Activated T-helper 2 cell treated with anti-CD3 and anti-CD28 coated beads, Interferon-gamma antibody, Interleukin-2, Interleukin-4, amounts not matched to agents 10 μg/mL and 5 μg/mL and 100 μg/mL, durations not matched to agents 14 hours and 24 hours and 36 hours (primary cell): ENCODE results near the gene SH3BP5L. TPM values are rescaled to one million over a fixed set of nuclear protein-coding genes. Genes with fewer than 3 reads are reported as not detected.

Source experiments
- DNase-seq: peaks from one replicate; pipeline ENCODE4 v3.0.0; 2021; ENCODE audit warnings: low spot score
- H3K27ac Mint-ChIP-seq: one replicate; pipeline ENCODE4 v1.8.0; 2021; ENCODE audit warnings: mixed read lengths
- H3K27me3 Mint-ChIP-seq: one replicate; pipeline ENCODE4 v1.8.0; 2021; ENCODE audit warnings: low read depth, mixed read lengths
- H3K36me3 Mint-ChIP-seq: one replicate; pipeline ENCODE4 v1.8.0; 2021; ENCODE audit warnings: low read depth, mixed read lengths
- H3K4me1 Mint-ChIP-seq: one replicate; pipeline ENCODE4 v1.8.0; 2021; ENCODE audit warnings: low read depth, mixed read lengths
- H3K4me3 Mint-ChIP-seq: one replicate; pipeline ENCODE4 v1.8.0; 2021; ENCODE audit warnings: low read depth, mild to moderate bottlenecking, moderate library complexity, mixed read lengths
- H3K9me3 Mint-ChIP-seq: one replicate; pipeline ENCODE4 v1.8.0; 2021; ENCODE audit warnings: mixed read lengths
- intact Hi-C: fragments of 100-400 bp; cut with micrococcal nuclease; formaldehyde crosslinking; loops from one replicate; pipeline ENCODE4 v1.15.1; 2023
- total RNA-seq: library from RNA; stranded (reverse); gene quantifications from 2 replicates; pipeline ENCODE4 v1.2.3, GENCODE V29; 2022

SH3BP5L gene
- total RNA-seq, 1 donor from 2014 or later = 27.1 TPM

GRCh38 chr1:248820041-248820585, 5.6 kb downstream of the SH3BP5L start:
- no peak overlapping the region for H3K4me3 Mint-ChIP-seq
- H3K9me3 Mint-ChIP-seq = no peaks in the 10 kb centered on the region
- H3K4me1 Mint-ChIP-seq = peaks cover 62% of the 10 kb centered on the region
- DNase-seq = no peak
- peaks cover 59% of the 10 kb centered on the region for H3K36me3 Mint-ChIP-seq
- intact Hi-C loops = no loop called here
- peak overlapping the region; percentile 26 for H3K27ac Mint-ChIP-seq
- no peaks in the 10 kb centered on the region for H3K27me3 Mint-ChIP-seq

GRCh38 chr1:248818505-248819374, 7.0 kb downstream of the SH3BP5L start:
- DNase-seq = no peak
- intact Hi-C loops = no loop called here
- Mint-ChIP-seq H3K9me3 (no peaks in the 10 kb centered on the region), H3K27ac (peak overlapping the region; percentile 28), H3K4me1 (peaks cover 50% of the 10 kb centered on the region), H3K27me3 (no peaks in the 10 kb centered on the region), H3K4me3 (no peak overlapping the region), H3K36me3 (peaks cover 62% of the 10 kb centered on the region)

DNA sequence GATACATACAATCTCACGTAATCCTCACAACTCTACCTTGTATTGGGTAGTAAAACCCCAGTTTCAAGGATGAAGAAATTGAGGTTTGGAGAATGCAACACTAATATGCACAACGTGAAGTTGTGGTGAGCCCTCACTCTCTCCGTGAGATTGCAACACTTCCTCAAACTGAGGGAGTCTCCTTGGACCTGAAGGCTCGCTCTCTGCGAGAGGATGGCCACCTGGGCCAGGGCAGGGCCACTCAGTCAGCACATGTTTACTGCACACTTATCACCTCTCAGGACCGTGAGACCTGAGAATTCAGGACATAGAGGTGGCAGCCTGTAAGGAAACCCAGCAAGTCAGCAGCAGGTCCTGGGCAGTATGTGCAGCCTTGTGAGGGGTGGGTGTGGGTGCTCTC, 8.7 kb downstream of the SH3BP5L start:
- DNase-seq = no peak
- H3K9me3 Mint-ChIP-seq = no peaks in the 10 kb centered on the region
- H3K4me3 Mint-ChIP-seq = no peak overlapping the region
- intact Hi-C loops = no loop called here
- peaks cover 64% of the 10 kb centered on the region for H3K36me3 Mint-ChIP-seq
- no peaks in the 10 kb centered on the region for H3K27me3 Mint-ChIP-seq
- H3K27ac Mint-ChIP-seq = peak overlapping the region; percentile 56
- H3K4me1 Mint-ChIP-seq = peaks cover 41% of the 10 kb centered on the region

- H3K27me3 Mint-ChIP-seq = no peaks in the 10 kb centered on the region
- H3K4me3 Mint-ChIP-seq = peak overlapping the region; percentile 14
- peaks cover 40% of the 10 kb centered on the region for H3K4me1 Mint-ChIP-seq
- peaks cover 66% of the 10 kb centered on the region for H3K36me3 Mint-ChIP-seq
- no peaks in the 10 kb centered on the region for H3K9me3 Mint-ChIP-seq
- no peak for DNase-seq
- H3K27ac Mint-ChIP-seq = peak overlapping the region; percentile 70
- intact Hi-C loops = no loop called here
Measured at GRCh38 chr1:248816042-248816851, 9.5 kb downstream of the SH3BP5L start.

GRCh38 chr1:248815407-248816034, 10.2 kb downstream of the SH3BP5L start:
- DNase-seq = no peak
- Mint-ChIP-seq H3K27ac (peak overlapping the region; percentile 70), H3K9me3 (no peaks in the 10 kb centered on the region), H3K4me3 (no peak overlapping the region), H3K27me3 (no peaks in the 10 kb centered on the region), H3K36me3 (peaks cover 64% of the 10 kb centered on the region), H3K4me1 (peaks cover 37% of the 10 kb centered on the region)
- intact Hi-C loops = no loop called here

- intact Hi-C loops = no loop called here
- Mint-ChIP-seq H3K4me1 (peaks cover 31% of the 10 kb centered on the region), H3K9me3 (no peaks in the 10 kb centered on the region), H3K36me3 (peaks cover 57% of the 10 kb centered on the region), H3K4me3 (no peak overlapping the region), H3K27me3 (no peaks in the 10 kb centered on the region), H3K27ac (no peak overlapping the region)
- no peak for DNase-seq
Measured at GRCh38 chr1:248814351-248814750, 11.4 kb downstream of the SH3BP5L start.

DNA sequence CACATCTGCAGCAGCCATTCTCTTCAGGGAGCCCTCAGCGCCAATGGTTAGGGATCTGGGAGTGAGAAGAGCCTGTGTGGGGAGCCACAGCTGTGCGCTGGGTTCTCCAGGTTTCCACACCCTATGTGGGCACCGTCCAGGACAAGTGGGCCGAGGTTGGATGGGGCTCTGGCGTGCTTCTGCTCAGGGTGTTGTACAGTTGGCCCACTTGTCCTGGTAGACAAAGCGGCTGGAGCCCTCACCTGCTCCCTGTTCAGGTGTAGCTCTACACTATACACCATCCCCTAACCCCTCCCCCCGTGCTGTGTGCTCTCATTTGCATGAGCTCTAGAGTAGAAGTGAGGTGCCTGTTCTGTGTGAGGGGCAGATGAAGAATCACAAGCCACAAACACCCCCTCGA, 12.2 kb downstream of the SH3BP5L start:
- Mint-ChIP-seq H3K9me3 (no peaks in the 10 kb centered on the region), H3K27me3 (no peaks in the 10 kb centered on the region), H3K4me1 (peaks cover 24% of the 10 kb centered on the region), H3K27ac (no peak overlapping the region), H3K36me3 (peaks cover 52% of the 10 kb centered on the region), H3K4me3 (no peak overlapping the region)
- DNase-seq = no peak
- intact Hi-C loops = no loop called here

DNA sequence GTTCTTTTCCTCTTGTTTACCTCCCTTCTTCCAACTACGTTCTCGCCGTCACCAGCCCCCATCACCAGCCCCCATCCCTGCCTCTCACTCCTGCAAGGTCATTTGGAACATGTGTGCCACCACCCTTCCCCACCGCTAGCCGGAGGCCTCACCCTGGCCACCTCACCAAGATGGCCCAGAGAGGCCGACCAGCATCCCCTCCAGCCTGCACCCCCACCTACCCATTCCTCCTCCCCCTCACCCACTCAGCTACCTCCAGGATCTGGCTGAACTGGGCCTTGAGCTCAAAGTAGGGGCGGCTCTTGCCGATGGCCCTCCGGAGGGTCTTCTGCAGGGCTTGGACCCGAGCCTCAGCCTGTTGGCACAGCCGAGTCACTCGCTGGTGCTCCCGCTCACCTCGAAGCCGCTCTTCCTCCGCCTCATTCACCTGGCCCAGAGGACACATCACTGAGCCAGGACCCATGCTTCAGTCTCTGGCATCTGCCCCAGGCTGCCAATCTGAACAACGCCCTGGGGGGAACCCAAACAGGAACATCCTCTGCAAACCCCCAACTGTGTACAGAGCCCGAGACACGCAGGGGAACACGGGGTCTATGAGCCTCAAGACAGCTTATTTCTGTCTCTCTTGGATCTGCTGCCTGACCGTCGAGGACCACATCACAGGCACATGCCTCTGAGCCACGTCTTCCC, 12.8 kb downstream of the SH3BP5L start:
- intact Hi-C loops = no loop called here
- H3K36me3 Mint-ChIP-seq = peaks cover 52% of the 10 kb centered on the region
- H3K27ac Mint-ChIP-seq = no peak overlapping the region
- no peak for DNase-seq
- no peaks in the 10 kb centered on the region for H3K27me3 Mint-ChIP-seq
- H3K4me3 Mint-ChIP-seq = no peak overlapping the region
- no peaks in the 10 kb centered on the region for H3K9me3 Mint-ChIP-seq
- peaks cover 24% of the 10 kb centered on the region for H3K4me1 Mint-ChIP-seq

DNA sequence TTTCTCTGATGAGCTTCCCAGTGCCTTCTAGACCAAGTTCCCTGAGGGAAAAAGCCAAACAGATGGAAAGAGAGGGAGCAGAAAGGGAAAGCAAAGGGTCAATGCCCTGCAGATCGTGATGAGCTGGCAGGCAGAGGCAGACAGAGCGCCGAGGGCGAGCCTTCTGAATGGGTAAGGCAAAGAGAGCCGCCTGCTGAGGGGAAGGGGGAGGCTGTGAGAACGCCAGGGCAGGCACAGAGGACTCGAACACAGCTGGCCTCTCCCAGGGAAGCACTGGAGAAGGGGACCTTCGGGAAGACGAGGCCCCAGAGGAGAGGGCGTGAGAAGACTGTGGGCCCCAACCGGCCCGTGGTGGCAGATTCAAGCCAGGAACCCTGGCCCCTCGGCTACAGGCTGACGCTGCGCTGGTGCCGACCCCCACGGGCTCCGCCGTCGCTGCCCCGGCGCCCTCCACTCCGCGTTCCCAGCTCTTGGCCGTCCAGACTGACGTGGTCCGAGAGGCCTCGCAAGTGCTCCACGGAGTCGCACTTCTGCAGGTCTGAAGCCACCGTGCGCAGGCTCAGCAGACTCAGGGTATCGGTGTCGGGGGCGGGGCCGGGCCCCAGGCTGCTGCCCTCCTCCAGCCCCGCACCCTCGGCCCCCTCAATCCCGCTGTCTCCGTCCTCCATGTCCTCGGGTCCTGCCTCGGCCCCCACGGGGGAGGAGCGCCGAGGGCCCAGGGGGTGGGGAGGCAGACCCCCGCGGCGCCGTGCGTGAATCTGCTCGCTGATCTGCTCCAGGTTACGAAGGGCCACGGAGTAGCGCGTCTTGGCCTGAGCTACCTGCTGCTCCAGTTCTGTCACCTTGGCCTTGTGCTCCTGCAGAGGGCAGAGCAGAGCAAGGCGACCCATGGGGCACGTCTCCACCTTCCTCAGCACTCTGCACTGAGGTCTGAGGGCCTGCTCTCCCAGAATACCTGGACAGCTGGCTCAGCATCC, 13.9 kb downstream of the SH3BP5L start:
- Mint-ChIP-seq H3K9me3 (no peaks in the 10 kb centered on the region), H3K4me1 (peaks cover 14% of the 10 kb centered on the region), H3K4me3 (no peak overlapping the region), H3K27ac (no peak overlapping the region), H3K36me3 (peaks cover 46% of the 10 kb centered on the region), H3K27me3 (no peaks in the 10 kb centered on the region)
- intact Hi-C loops = no loop called here
- DNase-seq = no peak

DNA sequence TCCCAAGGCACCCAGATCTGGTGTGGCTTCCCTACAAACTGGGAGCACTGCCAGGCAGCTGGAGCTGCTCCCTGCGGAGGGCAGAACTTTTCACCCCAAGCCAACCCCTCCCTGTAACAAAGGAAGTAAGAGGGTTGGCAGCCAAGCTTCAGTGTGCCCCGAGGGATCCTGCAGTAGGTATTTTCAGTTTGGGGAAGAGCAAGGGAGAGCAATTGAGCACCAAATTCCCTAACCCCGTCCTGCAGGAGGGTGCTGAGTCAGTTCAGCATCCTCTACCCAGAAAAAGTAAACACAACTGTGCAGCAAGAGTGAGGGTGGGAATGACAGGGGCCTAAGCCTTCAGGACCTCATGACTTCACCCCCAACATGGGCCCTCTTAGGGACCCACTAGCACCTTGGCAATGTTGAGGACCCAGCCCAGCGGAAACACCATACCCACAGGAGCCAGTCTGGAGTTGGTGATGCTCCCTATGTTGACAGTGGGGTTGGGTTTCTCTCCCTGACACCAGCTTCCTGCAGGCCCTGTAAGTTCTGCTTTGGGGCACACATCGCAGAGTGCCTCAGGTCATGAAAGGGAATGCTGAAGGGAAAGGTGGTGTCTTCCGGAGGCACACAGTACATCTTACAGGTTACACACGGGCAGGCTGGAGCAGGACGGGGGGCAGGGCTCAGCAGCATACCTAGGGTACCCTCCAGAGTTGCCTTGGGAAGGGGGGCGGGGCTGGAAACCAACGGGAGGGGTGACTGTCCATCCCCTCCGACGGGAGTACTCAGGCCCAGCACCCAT, 14.8 kb downstream of the SH3BP5L start:
- H3K9me3 Mint-ChIP-seq = no peaks in the 10 kb centered on the region
- intact Hi-C loops = no loop called here
- H3K27ac Mint-ChIP-seq = no peak overlapping the region
- H3K4me3 Mint-ChIP-seq = no peak overlapping the region
- peaks cover 40% of the 10 kb centered on the region for H3K36me3 Mint-ChIP-seq
- H3K4me1 Mint-ChIP-seq = peaks cover 6% of the 10 kb centered on the region
- H3K27me3 Mint-ChIP-seq = no peaks in the 10 kb centered on the region
- no peak for DNase-seq
